Vagina (tissue), 2 donors: ENCODE data around the gene DHDH. TPM values are rescaled to one million over a fixed set of nuclear protein-coding genes. Genes with fewer than 3 reads are reported as not detected.

Experiments
- DNase-seq, 2 donors: peaks; one replicate each; pipeline ENCODE4 v3.0.0-alpha.2; 2017; ENCODE audit errors: extremely low spot score in 2 of 2
- H3K27ac ChIP-seq: fragments of 200-600 bp; sonication (generic); one replicate; pipeline ENCODE4 v1.5.1; 2019
- H3K27me3 ChIP-seq: fragments of 200-600 bp; sonication (generic); one replicate; pipeline ENCODE4 v1.5.1; 2019
- H3K36me3 ChIP-seq, 2 donors: fragments of 200-600 bp; sonication (generic); one replicate each; pipeline ENCODE4 v1.5.1; 2017 to 2019
- H3K4me1 ChIP-seq: fragments of 200-600 bp; sonication (generic); one replicate; pipeline ENCODE4 v1.5.1; 2019
- H3K4me3 ChIP-seq, 2 donors: fragments of 200-600 bp; sonication (generic); 1 replicate in 1 of 2; 2 replicates in 1 of 2; pipeline ENCODE4 v1.5.1; 2016 to 2019
- H3K9me3 ChIP-seq: fragments of 200-600 bp; sonication (generic); one replicate; pipeline ENCODE4 v1.5.1; 2019
- CTCF ChIP-seq, 3 experiments: fragments of 450-650 bp in 2 of 3; fragments of 200-600 bp in 1 of 3; sonication (generic) in 1 of 3; IDR thresholded peaks; one replicate each; pipeline ENCODE4 v1.5.1; 2017 to 2019; ENCODE audit warnings: antibody characterized with exemption in 3 of 3, mild to moderate bottlenecking in 2 of 3, moderate library complexity in 2 of 3
- POLR2A ChIP-seq, 2 donors: fragments of 450-650 bp; IDR thresholded peaks; one replicate each; pipeline ENCODE4 v1.6.1; 2017; ENCODE audit warnings: antibody characterized with exemption in 2 of 2, mild to moderate bottlenecking in 2 of 2, moderate library complexity in 2 of 2
- POLR2AphosphoS5 ChIP-seq, 2 donors: sonication (generic); formaldehyde crosslinking; IDR thresholded peaks; one replicate each; pipeline ENCODE4 v1.9.0; 2017; ENCODE audit warnings: antibody characterized with exemption in 2 of 2, mild to moderate bottlenecking in 2 of 2, low read depth in 1 of 2; ENCODE audit not compliant: insufficient read depth in 1 of 2
- intact Hi-C: fragments of 100-400 bp; cut with DNase I; formaldehyde crosslinking; loops from one replicate; pipeline ENCODE4 v1.15.1; 2023
- total RNA-seq: library from RNA; depleted of rRNA; stranded (reverse); fragments of >200 nt; gene quantifications from one replicate; pipeline ENCODE4 v1.2.3, GENCODE V29; 2016

DHDH gene
- total RNA-seq, 1 donor from 2014 or later = not detected

- Histone ChIP-seq H3K36me3 (no peaks in the 10 kb centered on the region), H3K4me3 (no peak overlapping the region), H3K9me3 (no peaks in the 10 kb centered on the region), H3K4me1 (no peaks in the 10 kb centered on the region), H3K27ac (no peak overlapping the region), H3K27me3 (no peaks in the 10 kb centered on the region)
- TF ChIP-seq CTCF (IDR thresholded peaks at IDR 0.05) (no peak), POLR2AphosphoS5 (IDR thresholded peaks at IDR 0.05; ENCODE audit: insufficient read depth in 1 of 2, low read depth in 1 of 2) (no peak), POLR2A (IDR thresholded peaks at IDR 0.05) (no peak)
- no peak for DNase-seq
- intact Hi-C loops = no loop called here
Observed at GRCh38 chr19:48946463-48947257, 13.2 kb downstream of the DHDH start.

- no peak for TF ChIP-seq POLR2AphosphoS5 (IDR thresholded peaks at IDR 0.05; ENCODE audit: insufficient read depth in 1 of 2, low read depth in 1 of 2)
- TF ChIP-seq POLR2A (IDR thresholded peaks at IDR 0.05) = no peak
- no peak for TF ChIP-seq CTCF (IDR thresholded peaks at IDR 0.05)
- no peak for DNase-seq
- H3K27ac ChIP-seq = no peak overlapping the region
- no peaks in the 10 kb centered on the region for H3K36me3 ChIP-seq
- intact Hi-C loops = no loop called here
- no peaks in the 10 kb centered on the region for H3K27me3 ChIP-seq
- no peaks in the 10 kb centered on the region for H3K4me1 ChIP-seq
- no peak overlapping the region for H3K4me3 ChIP-seq
- H3K9me3 ChIP-seq = no peaks in the 10 kb centered on the region
Observed at GRCh38 chr19:48947258-48947542, 13.7 kb downstream of the DHDH start.

GRCh38 chr19:48950159-48950558 lies 16.7 kb downstream of the DHDH start:
- intact Hi-C loops = loop anchor here (5.0 kb wide), 1 partner anchor 43 kb away; no protein-coding TSS in a partner anchor
- Histone ChIP-seq H3K9me3 (no peaks in the 10 kb centered on the region), H3K36me3 (no peaks in the 10 kb centered on the region), H3K27me3 (no peaks in the 10 kb centered on the region), H3K27ac (no peak overlapping the region), H3K4me3 (no peak overlapping the region), H3K4me1 (peaks cover 6% of the 10 kb centered on the region)
- no peak for TF ChIP-seq CTCF (IDR thresholded peaks at IDR 0.05)
- TF ChIP-seq POLR2AphosphoS5 (IDR thresholded peaks at IDR 0.05; ENCODE audit: insufficient read depth in 1 of 2, low read depth in 1 of 2) = no peak
- no peak for DNase-seq

GRCh38 chr19:48950830-48951519 lies 17.5 kb downstream of the DHDH start:
- no peak for DNase-seq
- Histone ChIP-seq H3K9me3 (no peaks in the 10 kb centered on the region), H3K4me1 (peaks cover 14% of the 10 kb centered on the region), H3K36me3 (no peaks in the 10 kb centered on the region), H3K27ac (no peak overlapping the region), H3K27me3 (no peaks in the 10 kb centered on the region), H3K4me3 (no peak overlapping the region)
- TF ChIP-seq POLR2A (IDR thresholded peaks at IDR 0.05) (no peak), CTCF (IDR thresholded peaks at IDR 0.05) (no peak), POLR2AphosphoS5 (IDR thresholded peaks at IDR 0.05; ENCODE audit: insufficient read depth in 1 of 2, low read depth in 1 of 2) (no peak)
- intact Hi-C loops = loop anchor here (5.0 kb wide), 1 partner anchor 44 kb away; no protein-coding TSS in a partner anchor

DNA sequence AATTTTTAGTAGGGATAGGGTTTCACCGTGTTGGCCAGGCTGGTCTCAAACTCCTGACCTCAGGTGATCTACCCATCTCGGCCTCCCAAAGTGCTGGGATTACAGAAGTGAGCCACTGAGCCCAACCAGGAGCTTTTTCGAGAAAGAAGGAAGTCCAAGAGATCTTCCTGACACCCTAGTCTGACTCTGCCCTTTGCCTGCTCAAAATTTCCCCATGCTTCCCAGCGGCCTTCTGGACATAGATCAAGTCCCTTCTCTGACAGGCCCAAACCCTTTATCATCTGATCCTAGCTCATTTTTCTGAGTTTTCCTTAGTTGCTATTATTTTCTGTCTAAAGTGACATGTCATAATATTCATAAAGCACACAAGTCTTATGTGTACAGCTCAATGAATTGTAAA lies 19.6 kb downstream of the DHDH start:
- intact Hi-C loops = loop anchor here (5.0 kb wide), 1 partner anchor 46 kb away; no protein-coding TSS in a partner anchor
- Histone ChIP-seq H3K27ac (no peak overlapping the region), H3K36me3 (no peaks in the 10 kb centered on the region), H3K27me3 (no peaks in the 10 kb centered on the region), H3K4me1 (peaks cover 17% of the 10 kb centered on the region), H3K4me3 (no peak overlapping the region), H3K9me3 (no peaks in the 10 kb centered on the region)
- no peak for DNase-seq
- TF ChIP-seq POLR2AphosphoS5 (IDR thresholded peaks at IDR 0.05; ENCODE audit: insufficient read depth in 1 of 2, low read depth in 1 of 2) (no peak), POLR2A (IDR thresholded peaks at IDR 0.05) (no peak), CTCF (IDR thresholded peaks at IDR 0.05) (no peak)
